BJ (cell line): ENCODE results near the gene ADGRD2. TPM values are rescaled to one million over a fixed set of nuclear protein-coding genes. Genes with fewer than 3 reads are reported as not detected.

Source experiments
- CTCF ChIA-PET: fragments of 350-600 bp; formaldehyde crosslinking; extraction: SDS; loops from one replicate; lab custom pipeline; 2021; ENCODE audit warnings: antibody characterized with exemption, inconsistent platforms; lab: Yijun Ruan, JAX
- POLR2A ChIA-PET: fragments of 300-600 bp; sonication (Branson Sonifier 250); formaldehyde crosslinking; extraction: SDS; loops from one replicate; lab custom pipeline; 2021; ENCODE audit warnings: antibody characterized with exemption; lab: Charles Lee
- DNase-seq: peaks from one replicate; pipeline ENCODE4 v3.0.0-alpha.2; 2011; ENCODE audit warnings: low read depth
- H3K27me3 ChIP-seq: 2 replicates; pipeline ENCODE4 v1.6.0; 2011; ENCODE audit warnings: low read length; ENCODE audit not compliant: control insufficient read depth, insufficient read depth
- H3K36me3 ChIP-seq: 2 replicates; pipeline ENCODE4 v1.5.1; 2011; ENCODE audit warnings: low read length; ENCODE audit not compliant: control insufficient read depth, insufficient read depth
- H3K4me3 ChIP-seq: 2 replicates; pipeline ENCODE4 v1.5.1; 2011; ENCODE audit warnings: low read depth, mild to moderate bottlenecking, control low read depth, low read length
- CTCF ChIP-seq: IDR thresholded peaks from 2 replicates; pipeline ENCODE4 v1.5.1; 2011; ENCODE audit warnings: low read depth, mild to moderate bottlenecking, control low read depth, inconsistent platforms, low read length, moderate library complexity; ENCODE audit not compliant: insufficient read depth
- polyA plus RNA-seq: library from polyadenylated mRNA; depleted of rRNA; stranded (reverse); fragments of >200 nt; gene quantifications from 2 replicates; pipeline ENCODE4 v1.2.3, GENCODE V29; 2011

The ADGRD2 gene
- polyA plus RNA-seq, 1 experiment = not detected

DNA sequence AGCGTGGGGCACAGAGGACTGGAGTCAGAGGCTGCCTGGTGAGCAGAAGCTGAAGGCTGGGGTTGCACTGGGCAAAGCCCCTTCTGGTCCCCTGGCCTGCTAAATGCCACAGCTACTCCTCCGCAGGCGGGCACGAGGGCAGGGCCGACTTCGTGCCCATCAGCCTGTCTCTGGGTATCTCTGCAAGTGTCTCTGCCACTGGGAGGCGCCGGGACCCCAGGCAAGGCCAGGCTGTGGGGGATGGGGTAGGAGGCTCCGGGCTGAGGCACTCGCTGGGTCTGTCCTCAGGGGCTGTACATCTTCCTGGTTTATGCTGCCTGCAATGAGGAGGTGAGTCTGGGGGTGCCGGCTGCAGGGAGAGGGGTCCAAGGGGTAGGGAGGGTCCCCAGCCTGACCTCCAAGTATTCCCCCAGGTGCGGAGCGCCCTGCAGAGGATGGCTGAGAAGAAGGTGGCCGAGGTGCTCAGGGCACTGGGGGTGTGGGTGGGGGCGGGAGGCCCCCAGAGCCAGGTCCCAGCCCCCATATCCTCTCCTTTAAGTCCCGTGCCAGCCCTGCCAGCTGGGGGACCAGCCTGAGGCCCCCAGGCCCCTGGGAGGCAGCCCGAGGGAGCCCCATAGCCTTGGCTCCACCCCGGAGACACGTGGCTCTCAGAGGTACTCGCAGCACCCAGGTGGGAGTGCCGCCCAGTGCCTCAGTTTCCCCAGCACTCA lies 25.1 kb downstream of the ADGRD2 start:
- CTCF ChIA-PET = no interaction called here
- no peak for DNase-seq
- Histone ChIP-seq H3K36me3 (no peaks in the 10 kb centered on the region), H3K27me3 (peaks cover 13% of the 10 kb centered on the region), H3K4me3 (no peak overlapping the region)
- TF ChIP-seq CTCF = no peak
- POLR2A ChIA-PET = no interaction called here

DNA sequence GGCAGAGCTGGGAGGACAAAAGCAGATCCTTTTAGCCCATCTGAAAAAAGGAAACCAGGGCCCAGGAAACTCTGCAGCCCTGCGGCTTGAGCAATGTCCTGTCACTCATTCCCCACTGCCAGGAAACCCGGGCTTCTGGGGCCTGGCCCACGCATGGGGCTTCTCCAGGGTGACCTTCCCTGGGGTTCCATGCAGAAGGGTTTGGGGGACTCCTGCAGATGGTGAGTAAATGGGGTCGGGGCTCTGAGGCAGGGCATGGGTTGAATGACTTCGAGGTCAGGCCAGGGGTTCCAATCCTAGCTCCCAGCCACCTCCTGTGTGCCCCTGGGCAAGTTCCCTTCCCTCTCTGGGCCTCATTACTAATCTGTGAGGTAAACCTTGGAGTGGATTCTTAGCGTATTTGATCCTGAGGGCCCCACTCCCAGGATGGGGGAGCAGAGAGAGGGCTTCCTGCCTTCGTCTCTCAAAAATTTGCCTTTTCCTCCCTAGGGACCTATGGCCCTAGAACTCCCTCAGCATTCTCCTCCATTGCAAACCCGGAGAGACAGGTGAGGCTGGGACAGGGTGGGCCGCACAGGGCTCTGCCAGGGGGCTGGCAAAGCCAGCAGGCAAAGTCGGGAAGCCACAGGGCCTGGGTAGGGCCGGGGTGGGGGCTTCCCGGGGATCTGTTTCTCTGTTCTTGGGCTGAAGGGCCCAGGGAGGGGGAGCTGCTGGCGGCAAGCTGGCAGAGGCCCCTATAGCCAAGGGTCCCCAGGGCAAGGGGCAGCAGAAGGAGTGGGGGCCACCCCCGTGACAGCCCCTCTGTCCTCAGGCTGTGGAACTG lies 25.8 kb downstream of the ADGRD2 start:
- no peak for DNase-seq
- no peak for TF ChIP-seq CTCF
- no peak overlapping the region for H3K4me3 ChIP-seq
- H3K27me3 ChIP-seq = peaks cover 13% of the 10 kb centered on the region
- ChIA-PET CTCF (no interaction called here), POLR2A (no interaction called here)
- no peaks in the 10 kb centered on the region for H3K36me3 ChIP-seq

DNA sequence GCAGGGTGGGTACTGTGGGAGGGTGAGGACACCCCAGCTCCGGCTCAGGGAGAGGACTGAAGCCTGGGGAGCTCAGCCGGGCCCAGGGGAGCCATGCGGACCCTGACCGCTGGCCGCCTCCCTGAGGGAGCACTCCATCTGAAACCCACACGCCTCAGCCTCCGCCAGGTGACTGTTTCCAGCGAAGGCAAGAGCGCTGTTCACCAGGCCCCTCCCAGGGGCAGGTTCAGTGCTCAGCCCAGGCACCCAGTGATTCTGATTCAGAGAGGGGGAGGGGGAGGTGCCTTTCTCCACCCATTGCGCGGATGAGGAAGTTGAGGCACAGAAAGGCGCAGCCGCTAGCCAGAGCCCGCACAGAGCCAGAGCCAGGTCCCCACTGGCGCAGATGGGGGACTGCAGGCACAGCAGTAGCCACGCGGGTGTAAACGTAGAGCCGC lies 27.0 kb downstream of the ADGRD2 start:
- peaks cover 16% of the 10 kb centered on the region for H3K27me3 ChIP-seq
- POLR2A ChIA-PET = no interaction called here
- no peak overlapping the region for H3K4me3 ChIP-seq
- CTCF ChIA-PET = no interaction called here
- H3K36me3 ChIP-seq = no peaks in the 10 kb centered on the region
- no peak for TF ChIP-seq CTCF
- no peak for DNase-seq

DNA sequence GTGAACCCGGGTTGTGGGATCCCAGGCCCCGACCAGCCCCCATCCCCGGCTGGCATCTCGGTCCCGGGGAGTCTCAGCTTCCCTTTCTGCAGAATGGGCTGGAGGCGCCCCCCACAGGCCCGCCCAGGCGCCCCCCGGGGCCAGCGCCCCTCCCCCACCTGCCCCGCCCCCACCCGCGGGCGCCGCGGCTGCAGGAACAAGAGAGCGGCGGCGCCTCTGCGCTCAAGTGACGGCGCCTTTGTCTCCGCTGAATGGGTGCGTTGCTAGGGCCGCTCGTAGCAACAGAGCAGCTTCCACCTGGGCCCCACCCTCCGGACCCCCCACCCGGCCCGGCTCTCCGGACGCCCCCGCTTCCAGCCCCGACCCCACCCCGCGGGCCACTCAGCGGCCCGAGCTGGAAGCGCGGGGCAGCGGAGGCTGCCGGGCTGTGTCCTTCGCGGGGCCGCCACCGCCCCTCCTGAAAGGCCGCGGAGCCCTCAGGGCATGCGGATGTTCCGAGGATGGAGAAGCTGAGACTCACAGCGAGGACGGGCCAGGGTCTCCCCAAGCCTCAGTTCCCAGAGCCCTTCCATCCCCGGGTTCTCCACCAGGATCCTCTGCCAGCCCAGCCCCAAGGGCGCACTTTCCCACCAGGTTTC lies 27.5 kb downstream of the ADGRD2 start:
- no peaks in the 10 kb centered on the region for H3K36me3 ChIP-seq
- H3K4me3 ChIP-seq = no peak overlapping the region
- POLR2A ChIA-PET = interaction anchor here (0.6 kb wide), 1 partner anchor 8 kb away, joined by 7 read pairs; no protein-coding TSS in a partner anchor
- CTCF ChIA-PET = interaction anchor here (1.2 kb wide), 1 partner anchor 12 kb away, joined by 3 read pairs; no protein-coding TSS in a partner anchor
- TF ChIP-seq CTCF = no peak
- H3K27me3 ChIP-seq = peaks cover 18% of the 10 kb centered on the region
- DNase-seq = no peak

GRCh38 chr9:124478354-124478753 lies 28.1 kb downstream of the ADGRD2 start:
- ChIA-PET CTCF (interaction anchor here (1.2 kb wide), 1 partner anchor 11 kb away, joined by 3 read pairs; no protein-coding TSS in a partner anchor), POLR2A (interaction anchor here (0.6 kb wide), 1 partner anchor 8 kb away, joined by 7 read pairs; no protein-coding TSS in a partner anchor)
- no peak for DNase-seq
- Histone ChIP-seq H3K4me3 (no peak overlapping the region), H3K36me3 (no peaks in the 10 kb centered on the region), H3K27me3 (peaks cover 18% of the 10 kb centered on the region)
- TF ChIP-seq CTCF = no peak
